Measurements from ENCODE around the gene MMP28.

MMP28 gene

DNA sequence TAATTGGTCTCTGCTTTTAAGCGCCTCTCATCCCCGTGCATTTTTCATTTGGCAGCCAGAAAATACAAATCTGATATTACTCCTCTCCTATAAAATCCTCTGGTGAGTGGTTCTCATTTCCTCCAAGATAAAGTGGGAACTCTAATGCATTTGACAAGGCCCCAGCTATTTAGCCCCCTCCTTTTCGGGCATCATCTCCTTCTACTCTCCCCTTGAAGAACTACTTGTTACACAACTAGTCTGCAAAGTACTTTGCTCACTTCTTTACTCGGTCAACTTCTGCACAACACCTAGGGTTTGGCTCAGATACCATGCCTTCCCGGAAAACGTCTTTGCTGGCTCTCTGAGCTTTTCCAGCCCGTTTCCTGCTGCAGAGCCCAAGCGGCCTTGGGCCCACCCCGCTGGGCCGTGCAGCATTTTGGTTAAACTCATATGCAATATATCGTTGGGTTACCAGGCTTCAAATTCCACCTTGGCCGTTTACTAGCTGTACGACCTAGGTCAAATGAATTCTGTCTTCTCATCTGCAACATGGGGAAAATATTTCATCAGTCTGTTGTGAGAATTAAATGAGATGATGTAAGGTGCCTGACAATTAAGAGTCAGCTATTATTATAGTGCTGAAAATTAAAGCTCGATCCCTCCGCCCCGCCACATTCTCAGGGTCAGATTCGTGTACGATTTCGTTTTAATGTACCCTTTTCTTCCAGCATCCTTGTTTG is 13.0 kb upstream of the MMP28 start:
- TF ChIP-seq NFIC (IDR thresholded peaks at IDR 0.05) (no peak), EGR1 (IDR thresholded peaks at IDR 0.05) (no peak), USF1 (IDR thresholded peaks at IDR 0.05) (no peak), CEBPB (IDR thresholded peaks at IDR 0.05) (no peak), TEAD4 (IDR thresholded peaks at IDR 0.05) (no peak), TAF1 (IDR thresholded peaks at IDR 0.05; ENCODE audit: low read depth) (no peak), EP300 (IDR thresholded peaks at IDR 0.05; ENCODE audit: borderline replicate concordance) (no peak), YY1 (IDR thresholded peaks at IDR 0.05; ENCODE audit: low read depth) (no peak)
- TF ChIP-seq, protein P1, sequence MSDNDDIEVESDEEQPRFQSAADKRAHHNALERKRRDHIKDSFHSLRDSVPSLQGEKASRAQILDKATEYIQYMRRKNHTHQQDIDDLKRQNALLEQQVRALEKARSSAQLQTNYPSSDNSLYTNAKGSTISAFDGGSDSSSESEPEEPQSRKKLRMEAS (IDR thresholded peaks at IDR 0.05) = no peak

DNA sequence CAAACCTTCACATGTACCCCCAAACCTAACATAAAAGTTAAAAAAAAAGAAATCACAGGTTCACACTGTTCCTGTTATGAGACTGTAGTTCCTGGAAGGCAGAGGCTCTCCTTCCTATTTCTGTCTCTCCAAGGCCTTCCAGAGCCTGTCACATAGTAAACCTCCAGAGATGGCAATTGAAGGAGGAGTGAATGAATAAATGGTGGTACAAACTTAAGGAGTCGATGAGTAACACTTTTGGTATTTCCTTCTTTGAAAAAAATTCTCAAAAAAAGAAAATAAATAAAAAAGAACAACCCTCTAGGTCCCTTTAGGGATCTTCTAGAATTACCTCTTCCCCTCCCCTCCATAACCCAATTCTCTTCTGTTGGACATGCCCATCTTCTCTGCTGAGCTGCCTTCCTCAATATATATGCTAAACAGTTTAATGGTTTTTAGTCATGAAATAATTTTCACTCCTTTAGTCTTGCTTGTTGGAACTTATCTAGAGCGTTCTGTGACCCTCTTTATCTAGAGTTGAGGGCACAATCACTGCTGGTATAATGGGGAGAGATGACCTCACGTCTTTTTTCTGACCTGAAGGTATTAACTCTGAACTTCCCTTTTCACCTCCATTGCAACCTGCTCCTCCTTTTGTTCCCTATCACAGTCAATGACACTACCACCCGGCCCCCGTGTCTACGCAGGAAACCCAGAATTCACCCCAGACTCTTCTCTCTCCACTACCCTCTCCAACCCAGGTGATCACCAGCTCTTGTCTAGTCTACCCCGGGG is 12.1 kb upstream of the MMP28 start:
- TF ChIP-seq, protein P1 (IDR thresholded peaks at IDR 0.05) = no peak
- TF ChIP-seq, protein P2, sequence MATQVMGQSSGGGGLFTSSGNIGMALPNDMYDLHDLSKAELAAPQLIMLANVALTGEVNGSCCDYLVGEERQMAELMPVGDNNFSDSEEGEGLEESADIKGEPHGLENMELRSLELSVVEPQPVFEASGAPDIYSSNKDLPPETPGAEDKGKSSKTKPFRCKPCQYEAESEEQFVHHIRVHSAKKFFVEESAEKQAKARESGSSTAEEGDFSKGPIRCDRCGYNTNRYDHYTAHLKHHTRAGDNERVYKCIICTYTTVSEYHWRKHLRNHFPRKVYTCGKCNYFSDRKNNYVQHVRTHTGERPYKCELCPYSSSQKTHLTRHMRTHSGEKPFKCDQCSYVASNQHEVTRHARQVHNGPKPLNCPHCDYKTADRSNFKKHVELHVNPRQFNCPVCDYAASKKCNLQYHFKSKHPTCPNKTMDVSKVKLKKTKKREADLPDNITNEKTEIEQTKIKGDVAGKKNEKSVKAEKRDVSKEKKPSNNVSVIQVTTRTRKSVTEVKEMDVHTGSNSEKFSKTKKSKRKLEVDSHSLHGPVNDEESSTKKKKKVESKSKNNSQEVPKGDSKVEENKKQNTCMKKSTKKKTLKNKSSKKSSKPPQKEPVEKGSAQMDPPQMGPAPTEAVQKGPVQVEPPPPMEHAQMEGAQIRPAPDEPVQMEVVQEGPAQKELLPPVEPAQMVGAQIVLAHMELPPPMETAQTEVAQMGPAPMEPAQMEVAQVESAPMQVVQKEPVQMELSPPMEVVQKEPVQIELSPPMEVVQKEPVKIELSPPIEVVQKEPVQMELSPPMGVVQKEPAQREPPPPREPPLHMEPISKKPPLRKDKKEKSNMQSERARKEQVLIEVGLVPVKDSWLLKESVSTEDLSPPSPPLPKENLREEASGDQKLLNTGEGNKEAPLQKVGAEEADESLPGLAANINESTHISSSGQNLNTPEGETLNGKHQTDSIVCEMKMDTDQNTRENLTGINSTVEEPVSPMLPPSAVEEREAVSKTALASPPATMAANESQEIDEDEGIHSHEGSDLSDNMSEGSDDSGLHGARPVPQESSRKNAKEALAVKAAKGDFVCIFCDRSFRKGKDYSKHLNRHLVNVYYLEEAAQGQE (IDR thresholded peaks at IDR 0.05; ENCODE audit: low read depth) = no peak
- no peak for TF ChIP-seq TCF12 (IDR thresholded peaks at IDR 0.05; ENCODE audit: low read depth)
- TF ChIP-seq TEAD4 (IDR thresholded peaks at IDR 0.05) = no peak
- no peak for TF ChIP-seq EGR1 (IDR thresholded peaks at IDR 0.05)
- TF ChIP-seq NFIC (IDR thresholded peaks at IDR 0.05) = no peak

DNA sequence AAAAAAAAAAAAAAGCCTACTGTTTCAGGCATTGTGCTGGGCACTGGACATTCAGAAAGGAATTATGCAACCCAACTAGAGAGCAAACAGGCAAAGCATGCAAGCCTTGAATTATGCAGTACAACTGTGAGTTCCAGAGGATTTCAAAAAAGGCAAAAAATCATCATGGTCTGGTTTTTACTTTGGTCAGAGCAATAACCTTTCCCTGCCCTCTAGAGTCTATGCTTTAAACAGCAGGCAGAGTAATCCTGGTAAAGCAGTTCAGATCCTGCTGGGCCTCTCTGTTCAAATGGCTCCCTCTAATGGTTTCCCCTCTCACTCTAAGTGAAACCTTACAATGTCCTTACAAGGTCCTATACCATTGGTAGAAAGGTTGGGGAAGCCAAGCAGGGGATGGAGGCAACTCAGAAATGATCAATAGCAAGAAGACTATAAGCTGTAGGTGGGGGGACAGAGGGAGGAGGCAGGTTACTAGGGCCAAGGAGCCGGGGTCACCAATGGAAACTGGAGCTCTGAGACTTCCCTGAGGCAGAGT is 9.3 kb upstream of the MMP28 start:
- TF ChIP-seq TAF1 (IDR thresholded peaks at IDR 0.05; ENCODE audit: low read depth) = no peak
- TF ChIP-seq RAD21 (IDR thresholded peaks at IDR 0.05; ENCODE audit: low read depth) = peak; percentile 89
- TF ChIP-seq FOXM1 (IDR thresholded peaks at IDR 0.05; ENCODE audit: borderline replicate concordance, low read depth) = no peak
- TF ChIP-seq CREB1 (IDR thresholded peaks at IDR 0.05; ENCODE audit: low read depth) = no peak

DNA sequence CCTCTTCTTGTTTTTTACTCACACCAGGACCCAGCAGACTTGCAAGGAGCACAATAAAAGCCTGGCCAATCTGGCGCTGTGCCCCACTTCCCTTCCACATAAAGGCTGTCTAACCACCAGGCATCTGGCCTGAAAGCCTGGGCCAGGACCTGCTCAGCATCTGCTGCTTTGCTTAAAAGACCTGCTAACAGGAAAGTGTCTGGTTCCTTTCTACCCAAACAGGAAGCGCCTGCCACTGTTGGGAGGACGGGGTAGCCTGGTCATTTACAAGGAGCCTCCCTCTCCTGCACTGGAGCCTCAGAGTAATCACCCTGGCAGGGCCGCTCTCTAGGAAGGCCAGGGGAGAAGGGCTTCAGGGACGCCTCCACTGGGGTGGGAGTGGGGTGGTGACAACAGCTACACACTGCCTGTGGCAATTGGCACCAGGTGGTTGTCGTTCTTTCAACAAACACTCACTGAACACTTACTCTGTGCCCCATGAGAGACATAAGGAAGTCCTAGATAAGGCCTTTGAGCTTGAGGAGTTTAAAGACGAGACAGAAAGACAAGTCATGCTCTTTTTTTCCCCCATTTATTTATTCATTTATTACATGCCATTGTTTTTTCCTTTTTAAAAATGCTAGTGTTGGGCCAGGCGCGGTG is 6.3 kb upstream of the MMP28 start:
- no peak for TF ChIP-seq FOXM1 (IDR thresholded peaks at IDR 0.05; ENCODE audit: borderline replicate concordance, low read depth)
- TF ChIP-seq, protein P2 (IDR thresholded peaks at IDR 0.05; ENCODE audit: low read depth) = no peak
- TF ChIP-seq USF1 (IDR thresholded peaks at IDR 0.05) = no peak
- TF ChIP-seq CEBPB (IDR thresholded peaks at IDR 0.05) = no peak
- no peak for TF ChIP-seq CREB1 (IDR thresholded peaks at IDR 0.05; ENCODE audit: low read depth)
- no peak for TF ChIP-seq TAF1 (IDR thresholded peaks at IDR 0.05; ENCODE audit: low read depth)
- TF ChIP-seq ZBTB7A (IDR thresholded peaks at IDR 0.05; ENCODE audit: low read depth) = no peak
- no peak for TF ChIP-seq YY1 (IDR thresholded peaks at IDR 0.05; ENCODE audit: low read depth)
- TF ChIP-seq NFIC (IDR thresholded peaks at IDR 0.05) = no peak
- no peak for TF ChIP-seq TEAD4 (IDR thresholded peaks at IDR 0.05)
- no peak for TF ChIP-seq RAD21 (IDR thresholded peaks at IDR 0.05; ENCODE audit: low read depth)
- TF ChIP-seq EGR1 (IDR thresholded peaks at IDR 0.05) = no peak
- TF ChIP-seq TCF12 (IDR thresholded peaks at IDR 0.05; ENCODE audit: low read depth) = no peak
- no peak for TF ChIP-seq EP300 (IDR thresholded peaks at IDR 0.05; ENCODE audit: borderline replicate concordance)
- TF ChIP-seq, protein P1 (IDR thresholded peaks at IDR 0.05) = no peak

DNA sequence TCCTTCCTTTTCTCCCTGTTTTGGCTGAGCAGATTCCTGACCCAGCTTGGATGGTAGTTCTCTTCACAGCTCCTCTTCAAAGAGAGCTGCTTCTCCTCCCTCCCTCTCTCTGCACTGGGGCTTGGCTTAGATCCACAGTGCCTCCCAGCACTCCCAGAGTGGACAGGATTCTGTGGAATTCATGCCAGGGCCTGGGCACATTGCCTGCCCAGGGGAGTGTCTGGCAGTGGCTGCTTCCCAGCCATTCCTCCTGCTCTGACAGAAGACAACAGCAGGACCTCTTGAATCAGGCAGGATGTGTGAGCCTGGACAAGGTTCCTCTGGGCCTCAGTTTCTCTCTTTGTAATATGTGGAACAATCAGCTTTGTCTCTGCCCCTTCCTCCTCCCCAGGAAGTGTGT is 4.5 kb upstream of the MMP28 start:
- peak; percentile 52 for TF ChIP-seq NFIC (IDR thresholded peaks at IDR 0.05)
- no peak for TF ChIP-seq EP300 (IDR thresholded peaks at IDR 0.05; ENCODE audit: borderline replicate concordance)
